HG03175 (cell line): ENCODE data around the gene RNU5B-1.

ENCODE experiments used
- ATAC-seq: cut with Tn5 transposase; IDR thresholded peaks from one replicate; pipeline ENCODE4 v1.9.1; 2021; ENCODE audit warnings: mild to moderate bottlenecking, moderate library complexity; ENCODE audit not compliant: unreplicated experiment

RNU5B-1 gene

GRCh38 chr15:65287520-65287855 lies 17.0 kb upstream of the RNU5B-1 start:
- ATAC-seq, result no peak

GRCh38 chr15:65289261-65289854 lies 15.1 kb upstream of the RNU5B-1 start:
- ATAC-seq, result no peak

GRCh38 chr15:65290228-65290627 lies 14.2 kb upstream of the RNU5B-1 start:
- no peak for ATAC-seq

DNA sequence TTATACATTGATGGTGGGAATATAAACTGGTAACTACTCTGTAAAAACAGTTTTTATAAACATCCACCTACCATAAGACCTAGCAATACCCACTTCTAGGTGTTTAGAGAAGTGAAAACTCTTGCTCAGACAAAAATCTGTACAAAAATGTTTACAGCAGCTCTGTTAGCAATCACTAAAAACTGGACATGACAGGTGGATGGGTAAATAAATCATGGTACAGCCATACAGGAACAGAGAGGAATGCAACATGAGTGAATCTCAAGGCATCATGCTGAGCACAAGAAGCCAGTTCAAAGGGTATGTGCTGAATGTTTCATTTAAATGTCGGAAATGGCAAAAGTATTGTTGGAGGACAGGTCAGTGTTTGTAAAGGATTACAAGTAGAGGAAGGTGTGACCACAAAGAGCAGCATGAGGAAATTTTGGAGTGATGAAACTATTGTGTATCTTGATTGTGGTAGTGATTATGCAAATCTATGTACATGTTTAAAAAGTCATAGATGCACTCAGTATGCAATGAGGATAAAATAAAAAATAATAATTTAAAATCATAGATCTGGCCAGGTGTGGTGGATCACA lies 11.4 kb upstream of the RNU5B-1 start:
- ATAC-seq, result no peak

GRCh38 chr15:65298731-65299130 lies 5.7 kb upstream of the RNU5B-1 start:
- ATAC-seq, result no peak

GRCh38 chr15:65300924-65301441 lies 3.5 kb upstream of the RNU5B-1 start:
- ATAC-seq, result no peak

DNA sequence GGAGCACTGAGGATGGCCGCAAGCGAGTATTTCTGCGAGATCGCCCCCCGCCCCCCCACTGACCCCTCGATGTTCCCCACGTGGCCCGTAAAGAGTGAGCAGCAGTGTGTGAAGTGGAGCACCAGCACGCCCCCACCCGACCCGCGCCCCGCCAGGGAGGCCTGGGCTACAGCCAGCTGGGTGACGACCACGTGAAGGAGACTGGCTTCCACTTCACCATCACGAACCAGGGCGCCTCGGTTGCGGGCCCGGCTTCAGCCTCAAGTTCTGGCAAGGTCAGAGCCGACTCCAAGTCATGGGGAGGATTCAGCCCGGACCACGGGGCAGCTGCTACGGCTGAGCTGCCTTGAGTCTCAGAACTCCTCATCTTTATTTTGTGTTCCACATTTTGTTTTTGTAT lies 2.4 kb upstream of the RNU5B-1 start:
- ATAC-seq, result no peak

- peak; percentile 5 for ATAC-seq
These were observed 643 bp upstream of the RNU5B-1 start for GRCh38 chr15:65303687-65304380.

DNA sequence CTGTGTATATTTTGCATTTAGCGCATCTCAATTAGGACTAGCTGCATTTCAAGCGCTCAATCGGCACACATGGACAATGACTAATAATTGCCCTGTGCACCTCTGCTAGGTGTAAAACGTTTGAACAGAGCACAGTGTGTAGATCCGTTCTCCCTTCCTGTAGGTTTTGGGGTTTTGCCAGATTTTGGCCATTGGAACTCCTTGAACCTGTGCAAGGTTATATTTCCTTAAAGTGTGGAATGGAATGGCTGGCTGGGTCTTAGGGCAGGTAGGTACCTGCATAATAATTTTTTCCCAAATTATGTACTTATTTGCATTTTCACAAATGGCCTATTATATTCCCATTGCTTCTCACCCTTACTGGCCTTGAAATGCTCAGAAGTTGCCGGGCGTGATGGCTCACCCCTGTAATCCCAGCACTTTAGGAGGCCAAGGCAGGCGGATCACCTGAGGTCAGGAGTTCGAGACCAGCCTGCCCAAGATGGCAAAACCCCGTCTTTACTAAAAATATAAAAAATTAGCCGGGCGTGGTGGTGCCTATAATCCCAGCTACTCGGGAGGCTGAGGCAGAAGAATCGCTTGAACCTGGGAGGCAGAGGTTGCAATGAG lies 777 bp downstream of the RNU5B-1 start:
- peak; percentile 55 for ATAC-seq

- no peak for ATAC-seq
These were observed 1.3 kb downstream of the RNU5B-1 start for GRCh38 chr15:65305776-65306175.

- ATAC-seq, result no peak
These were observed 2.1 kb downstream of the RNU5B-1 start for GRCh38 chr15:65306551-65306950.

DNA sequence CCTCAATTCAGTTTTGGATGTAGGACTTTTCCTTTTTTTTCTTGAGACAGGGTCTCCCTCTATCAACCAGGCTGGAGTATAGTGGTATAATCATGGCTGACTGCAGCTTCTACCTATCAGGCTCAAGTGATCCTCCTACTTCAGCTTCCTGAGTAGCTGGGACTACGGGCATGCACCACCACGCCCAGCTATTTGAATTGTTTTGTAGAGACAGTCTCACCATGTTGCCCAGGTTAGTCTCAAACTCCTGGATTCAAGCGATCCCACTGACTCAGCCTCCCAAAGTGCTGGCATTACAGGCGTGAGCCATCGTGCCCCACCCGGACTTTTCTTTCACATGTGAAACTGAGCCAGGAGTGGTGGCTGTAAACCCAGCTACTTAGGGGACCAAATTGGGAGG lies 3.5 kb downstream of the RNU5B-1 start:
- ATAC-seq, result no peak

GRCh38 chr15:65309882-65310418 lies 5.5 kb downstream of the RNU5B-1 start:
- ATAC-seq, result no peak

DNA sequence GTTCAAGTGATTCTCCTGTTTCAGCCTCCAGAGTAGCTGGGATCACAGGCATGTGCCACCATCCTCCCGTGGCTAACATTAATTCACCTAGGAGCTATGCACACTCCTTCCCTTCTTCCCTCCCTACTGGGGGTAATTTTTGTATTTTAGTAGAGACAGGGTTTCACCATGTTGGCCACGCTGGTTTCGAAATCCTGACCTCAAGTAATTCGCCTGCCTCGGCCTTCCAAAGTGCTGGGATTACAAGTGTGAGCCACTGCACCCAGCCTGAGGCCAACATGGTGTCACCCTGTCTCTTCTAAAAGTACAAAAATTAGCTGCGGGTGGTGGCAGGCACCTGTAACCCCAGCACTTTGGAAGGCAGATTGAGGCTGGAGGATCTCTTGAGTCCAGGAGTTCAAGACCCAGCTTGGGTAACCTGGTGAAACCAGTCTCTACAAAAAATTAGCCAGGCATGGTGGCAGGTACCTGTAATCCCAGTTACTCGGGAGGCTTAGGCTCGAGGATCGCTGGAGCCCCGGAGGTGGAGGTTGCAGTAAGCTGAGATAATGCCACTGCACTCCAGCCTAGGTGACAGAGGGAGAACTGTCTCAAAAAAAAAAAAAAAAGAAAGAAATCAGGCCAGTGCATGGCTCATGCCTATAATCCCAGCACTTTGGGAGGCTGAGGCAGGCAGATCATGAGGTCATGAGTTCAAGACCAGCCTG lies 6.1 kb downstream of the RNU5B-1 start:
- no peak for ATAC-seq

DNA sequence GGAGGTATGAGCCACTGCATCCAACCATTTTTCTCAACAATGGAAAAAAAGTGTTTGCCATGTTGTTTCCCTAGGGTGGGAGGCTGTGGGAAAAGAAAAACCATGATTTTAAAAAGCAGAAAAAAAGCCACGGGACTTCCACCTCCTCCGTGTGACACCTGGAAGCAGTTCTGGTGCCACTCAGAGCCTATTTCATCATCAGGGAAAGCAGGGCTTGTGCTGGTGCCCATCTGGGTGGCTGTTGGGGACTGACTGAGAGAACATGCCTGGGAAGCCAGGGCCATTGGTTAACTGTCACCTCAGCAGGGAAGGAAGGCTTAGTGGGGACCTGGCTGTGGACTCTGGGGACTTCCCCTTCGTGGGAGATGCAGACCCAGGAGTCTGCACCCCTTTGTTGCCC lies 7.3 kb downstream of the RNU5B-1 start:
- ATAC-seq, result no peak

- ATAC-seq, result no peak
These were observed 8.0 kb downstream of the RNU5B-1 start for GRCh38 chr15:65312400-65312916.

GRCh38 chr15:65318870-65319356 lies 14.4 kb downstream of the RNU5B-1 start:
- no peak for ATAC-seq

- ATAC-seq, result no peak
These were observed 18.6 kb downstream of the RNU5B-1 start for GRCh38 chr15:65323071-65323511.

DNA sequence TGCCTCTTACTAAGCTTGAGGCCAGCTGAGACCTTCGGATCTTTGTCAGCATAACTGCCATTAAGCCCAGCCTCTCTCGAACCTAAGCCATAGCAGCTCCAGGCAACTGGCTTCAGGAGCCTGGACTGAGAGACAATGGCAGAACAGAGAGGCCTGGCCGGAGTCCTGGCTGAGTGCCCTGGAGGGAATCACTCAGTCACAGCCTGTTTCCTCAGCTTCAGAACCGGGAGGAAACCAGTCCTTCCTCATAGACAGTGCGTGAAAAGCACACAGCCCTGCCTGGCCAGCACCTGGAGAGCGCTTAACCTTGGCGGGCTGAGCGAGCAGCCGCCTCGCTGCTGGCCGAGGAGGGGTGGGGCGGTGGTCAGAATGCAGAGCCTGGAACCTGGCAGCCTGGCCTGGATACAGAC lies 21.6 kb downstream of the RNU5B-1 start:
- no peak for ATAC-seq

GRCh38 chr15:65326818-65327217 lies 22.3 kb downstream of the RNU5B-1 start:
- ATAC-seq, result no peak
